IPS-15b (cell line): Measurements from ENCODE around the gene CTBP2.

Source experiments
- H3K27me3 ChIP-seq: one replicate; pipeline ENCODE4 v1.6.1; 2013; ENCODE audit warnings: low read length; ENCODE audit not compliant: control insufficient read depth, insufficient read depth
- H3K36me3 ChIP-seq: one replicate; pipeline ENCODE4 v1.6.1; 2013; ENCODE audit warnings: low read length; ENCODE audit not compliant: control insufficient read depth, insufficient read depth
- H3K4me1 ChIP-seq: one replicate; pipeline ENCODE4 v1.6.1; 2013; ENCODE audit warnings: mild to moderate bottlenecking, low read length; ENCODE audit not compliant: control insufficient read depth, insufficient read depth
- H3K4me3 ChIP-seq: one replicate; pipeline ENCODE4 v1.5.1; 2013; ENCODE audit warnings: low read depth, low read length
- H3K9ac ChIP-seq: one replicate; pipeline ENCODE4 v1.6.1; 2013; ENCODE audit warnings: low read depth, mild to moderate bottlenecking, low read length
- H3K9me3 ChIP-seq: one replicate; pipeline ENCODE4 v1.6.1; 2013; ENCODE audit warnings: mild to moderate bottlenecking, low read length; ENCODE audit not compliant: control insufficient read depth, insufficient read depth

The CTBP2 gene

DNA sequence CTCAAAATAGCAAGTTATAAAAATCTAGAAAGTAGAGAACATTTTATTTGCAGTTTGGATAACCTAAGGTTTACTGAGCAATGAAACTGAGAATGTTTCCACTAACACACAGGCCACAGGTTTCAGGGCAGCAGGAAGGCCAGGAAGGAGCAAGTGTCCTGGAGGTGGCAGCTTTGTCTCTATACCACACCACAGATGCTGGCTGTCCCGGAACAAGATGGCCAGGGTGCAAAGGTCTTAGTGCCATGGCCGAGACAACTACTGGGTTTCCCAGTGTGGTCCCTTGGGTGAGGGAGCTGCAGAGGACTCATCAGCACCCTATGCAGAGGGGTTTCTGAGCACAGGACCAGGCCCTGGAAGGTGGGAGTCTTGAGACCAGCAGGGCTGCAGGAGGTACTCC, 92.0 kb downstream of the CTBP2 start:
- Histone ChIP-seq H3K36me3 (peaks cover 23% of the 10 kb centered on the region), H3K9me3 (no peaks in the 10 kb centered on the region), H3K9ac (no peak overlapping the region), H3K4me1 (peaks cover 8% of the 10 kb centered on the region), H3K4me3 (no peak overlapping the region), H3K27me3 (no peaks in the 10 kb centered on the region)

DNA sequence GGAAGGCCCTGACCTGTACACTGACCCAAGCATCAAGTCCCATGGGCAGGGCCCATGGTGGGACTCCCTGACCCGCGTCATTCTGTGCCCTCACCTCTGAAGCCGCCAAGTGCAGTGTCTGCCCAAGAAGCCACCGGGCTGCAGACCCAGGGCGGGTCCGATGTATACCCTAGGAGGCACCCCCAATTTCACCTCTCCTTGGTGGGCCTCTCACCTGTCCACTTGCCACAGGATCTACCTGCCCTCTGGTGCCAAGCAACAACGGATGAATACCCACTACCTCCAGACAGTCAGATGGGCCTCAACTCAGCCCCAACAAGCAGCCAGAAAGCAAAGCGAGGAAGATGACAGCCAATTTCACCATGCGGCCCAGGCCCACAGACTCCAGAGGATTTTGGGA, 92.6 kb downstream of the CTBP2 start:
- Histone ChIP-seq H3K27me3 (no peaks in the 10 kb centered on the region), H3K36me3 (peaks cover 17% of the 10 kb centered on the region), H3K4me1 (peaks cover 13% of the 10 kb centered on the region)

DNA sequence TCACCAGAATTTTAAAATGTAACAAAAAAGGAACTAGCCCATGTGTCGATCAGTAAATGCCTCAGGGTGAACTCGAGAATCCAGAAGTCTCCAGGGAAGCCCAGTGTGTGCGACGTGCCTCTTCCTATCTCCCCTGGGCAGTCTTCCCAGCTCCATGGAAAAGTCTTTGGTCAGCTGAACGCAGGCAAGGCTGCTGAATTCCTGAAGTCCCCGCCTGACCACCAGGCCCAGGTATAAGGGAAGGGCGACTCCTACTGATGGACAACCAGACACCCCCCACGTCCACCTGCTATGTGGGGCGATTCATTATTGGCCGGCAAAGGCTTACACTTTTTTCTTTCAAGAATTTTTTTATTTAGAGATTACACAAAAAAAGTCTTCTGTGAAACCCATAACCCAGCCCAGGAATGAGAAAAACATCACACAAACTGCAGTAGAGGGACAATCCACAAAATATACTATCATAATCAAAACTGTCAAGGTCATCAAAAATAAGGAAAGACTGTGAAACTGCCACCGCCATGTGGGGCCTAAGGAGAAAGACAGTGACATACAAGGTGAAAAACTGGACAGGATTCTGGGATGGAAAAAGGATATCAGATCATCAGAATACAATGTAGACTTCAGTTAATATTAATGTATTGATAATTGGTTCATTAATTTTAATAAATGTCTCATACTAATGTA, 93.5 kb downstream of the CTBP2 start:
- Histone ChIP-seq H3K9ac (no peak overlapping the region), H3K4me1 (peaks cover 17% of the 10 kb centered on the region), H3K27me3 (no peaks in the 10 kb centered on the region), H3K4me3 (no peak overlapping the region), H3K9me3 (no peaks in the 10 kb centered on the region), H3K36me3 (peaks cover 17% of the 10 kb centered on the region)

More for the DNA sequence above, 92.6 kb downstream of the CTBP2 start:
- Histone ChIP-seq H3K4me3 (no peak overlapping the region), H3K9ac (no peak overlapping the region), H3K9me3 (no peaks in the 10 kb centered on the region)

DNA sequence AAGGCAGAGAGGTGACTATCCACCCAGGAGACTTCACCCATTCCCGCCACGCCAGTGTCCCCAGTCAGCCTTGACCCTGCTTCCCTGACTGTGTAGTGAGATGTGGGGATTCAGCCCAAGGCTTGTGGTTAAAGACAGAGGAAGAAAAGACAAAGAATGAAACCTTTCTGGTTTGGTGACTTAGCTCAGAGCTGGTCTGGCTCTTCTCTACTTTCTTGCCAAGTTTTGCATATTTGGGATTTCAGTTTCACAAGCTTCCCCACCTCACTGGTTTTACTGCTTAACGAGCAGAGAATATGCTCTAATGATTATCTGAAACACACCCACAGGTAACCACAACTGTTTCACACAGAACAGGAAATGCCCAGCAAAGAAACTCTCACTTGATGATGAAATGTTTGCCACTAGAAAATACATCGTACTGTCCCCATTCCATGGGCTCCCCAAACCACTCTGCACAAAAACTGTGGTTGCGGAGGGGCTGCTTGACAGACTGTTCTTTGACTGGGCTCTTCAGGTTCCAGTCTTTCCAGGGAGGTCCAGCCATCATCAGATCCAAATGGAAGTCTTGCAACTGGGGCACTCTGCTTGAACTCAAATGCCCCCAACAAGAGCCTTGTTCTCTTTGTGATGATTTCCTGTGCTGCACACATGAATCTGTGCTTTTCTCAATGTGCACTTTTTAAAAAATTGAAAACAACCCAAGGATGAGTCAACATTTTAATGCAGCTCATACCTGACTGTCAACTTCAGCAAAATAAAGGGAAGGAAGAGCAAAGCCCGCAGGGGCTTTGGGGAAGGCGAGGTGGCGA, 95.5 kb downstream of the CTBP2 start:
- no peaks in the 10 kb centered on the region for H3K27me3 ChIP-seq
- no peaks in the 10 kb centered on the region for H3K9me3 ChIP-seq
- no peak overlapping the region for H3K9ac ChIP-seq
- peaks cover 28% of the 10 kb centered on the region for H3K36me3 ChIP-seq
- H3K4me1 ChIP-seq, result peaks cover 26% of the 10 kb centered on the region
- no peak overlapping the region for H3K4me3 ChIP-seq

DNA sequence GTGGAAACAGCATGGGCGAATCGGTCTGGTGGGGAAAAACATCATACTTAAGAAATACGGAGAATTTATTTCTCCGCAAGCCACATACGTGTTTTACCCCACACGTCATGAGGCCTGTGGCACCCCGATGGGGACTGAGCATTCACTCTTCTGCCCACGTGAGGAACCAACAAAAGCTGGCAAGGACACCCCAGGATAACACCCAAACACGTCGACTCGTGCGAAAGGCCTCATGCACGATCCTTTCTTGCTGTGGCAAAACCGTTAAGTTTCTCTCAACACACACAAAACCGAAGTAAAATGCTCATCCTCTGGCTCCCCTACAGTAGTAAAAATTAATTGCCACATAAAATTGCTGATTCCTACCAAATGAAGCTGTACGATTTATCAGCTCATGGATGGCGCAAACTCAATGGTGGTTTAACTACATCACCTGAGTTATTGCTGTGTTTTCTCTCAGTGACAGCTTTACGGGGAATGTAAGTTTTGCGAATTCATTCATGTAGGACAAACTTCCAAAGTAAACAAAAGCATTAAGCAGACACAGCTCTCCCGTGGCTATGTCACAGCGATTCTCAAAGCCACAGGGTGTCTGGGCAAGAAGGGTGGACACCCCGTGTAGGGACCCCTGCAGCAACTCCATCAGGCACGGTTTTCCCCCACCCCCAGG, 97.0 kb downstream of the CTBP2 start:
- Histone ChIP-seq H3K4me3 (no peak overlapping the region), H3K36me3 (peaks cover 32% of the 10 kb centered on the region), H3K4me1 (peaks cover 26% of the 10 kb centered on the region), H3K9me3 (no peaks in the 10 kb centered on the region), H3K9ac (no peak overlapping the region), H3K27me3 (no peaks in the 10 kb centered on the region)

DNA sequence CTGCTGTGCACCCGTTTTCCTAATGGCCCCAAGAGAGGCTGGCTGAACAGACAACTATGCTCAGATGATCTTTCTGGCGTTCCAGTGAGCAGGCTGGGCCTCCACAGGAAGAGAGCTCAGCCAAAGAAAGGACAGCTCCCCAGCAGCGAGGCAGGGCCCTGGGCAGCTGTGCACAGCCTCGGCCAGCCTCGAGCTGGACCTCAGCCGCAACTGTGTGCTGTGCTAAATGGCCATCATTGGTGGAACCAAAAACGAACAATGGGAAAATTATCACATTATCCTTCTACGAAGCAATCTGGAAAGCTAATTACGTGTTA, 97.5 kb downstream of the CTBP2 start:
- peaks cover 31% of the 10 kb centered on the region for H3K36me3 ChIP-seq
- H3K4me1 ChIP-seq, result peaks cover 26% of the 10 kb centered on the region
- H3K9ac ChIP-seq, result no peak overlapping the region
- no peaks in the 10 kb centered on the region for H3K9me3 ChIP-seq
- H3K4me3 ChIP-seq, result no peak overlapping the region
- no peaks in the 10 kb centered on the region for H3K27me3 ChIP-seq

DNA sequence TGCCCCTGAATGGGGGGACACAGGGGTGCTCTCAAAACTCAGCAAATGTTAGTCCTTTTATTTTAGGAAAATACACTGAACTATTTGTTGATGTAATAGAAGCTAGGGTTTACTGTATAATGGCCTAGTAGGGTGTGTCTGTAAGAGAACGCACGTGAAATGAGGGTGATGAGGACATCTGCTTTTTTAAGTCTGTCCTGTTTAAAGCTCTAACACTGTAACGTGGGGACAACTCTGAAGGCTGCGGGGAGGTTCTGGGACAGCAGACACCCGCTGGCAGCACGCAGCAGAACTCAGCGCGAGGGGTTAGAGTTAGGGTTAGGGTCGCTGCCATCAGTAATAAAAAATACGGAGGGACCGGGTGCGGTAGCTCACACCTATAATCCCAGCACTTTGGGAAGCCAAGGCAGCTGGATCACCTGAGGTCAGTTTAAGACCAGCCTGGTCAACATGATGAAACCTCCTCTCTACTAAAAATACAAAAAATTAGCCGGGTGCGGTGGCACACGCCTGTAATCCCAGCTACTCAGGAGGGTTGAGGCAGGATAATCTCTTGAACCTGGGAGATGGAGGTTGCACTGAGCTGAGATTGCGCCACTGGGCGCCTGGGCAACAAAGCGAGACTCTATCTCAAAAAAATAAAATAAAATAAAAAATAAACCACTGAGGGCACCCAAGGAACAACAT, 98.0 kb downstream of the CTBP2 start:
- H3K9ac ChIP-seq, result no peak overlapping the region

DNA sequence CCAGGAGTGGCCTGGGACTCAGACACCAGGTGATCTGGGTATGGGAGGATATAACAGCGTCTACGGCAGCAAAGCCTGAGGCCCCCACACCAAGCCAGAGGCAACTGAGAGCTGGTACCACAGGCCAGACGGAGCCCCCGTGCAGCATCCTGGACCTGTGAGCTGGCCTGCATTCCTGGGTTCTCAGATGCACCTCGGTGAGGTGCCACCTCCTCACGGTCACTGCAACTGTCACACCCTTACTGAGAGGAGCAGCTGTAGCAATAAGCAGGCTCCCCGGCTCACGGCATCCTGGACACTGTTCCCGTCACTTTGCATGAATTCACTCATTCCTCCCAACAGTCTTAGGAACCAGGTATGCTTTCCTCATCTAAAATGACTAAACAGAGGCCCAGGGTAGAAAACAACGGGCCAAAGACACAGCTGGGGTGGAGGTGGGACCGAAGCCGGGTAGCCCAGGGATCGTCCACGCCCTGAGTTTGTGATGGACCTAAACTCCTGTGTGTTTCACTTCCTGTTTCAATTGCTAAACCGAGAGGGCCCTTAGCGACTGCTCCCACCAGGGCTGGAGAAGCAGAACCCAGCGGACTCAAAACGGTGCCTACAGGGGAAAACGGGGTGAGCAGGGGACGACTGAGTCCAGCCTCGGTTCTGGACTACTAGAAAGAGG, 98.7 kb downstream of the CTBP2 start:
- Histone ChIP-seq H3K36me3 (peaks cover 32% of the 10 kb centered on the region), H3K27me3 (no peaks in the 10 kb centered on the region), H3K4me1 (peaks cover 34% of the 10 kb centered on the region), H3K4me3 (no peak overlapping the region), H3K9me3 (no peaks in the 10 kb centered on the region), H3K9ac (no peak overlapping the region)

More for the DNA sequence above, 98.0 kb downstream of the CTBP2 start:
- peaks cover 31% of the 10 kb centered on the region for H3K36me3 ChIP-seq
- no peak overlapping the region for H3K4me3 ChIP-seq
- H3K9me3 ChIP-seq, result no peaks in the 10 kb centered on the region
- no peaks in the 10 kb centered on the region for H3K27me3 ChIP-seq
- H3K4me1 ChIP-seq, result peaks cover 28% of the 10 kb centered on the region

DNA sequence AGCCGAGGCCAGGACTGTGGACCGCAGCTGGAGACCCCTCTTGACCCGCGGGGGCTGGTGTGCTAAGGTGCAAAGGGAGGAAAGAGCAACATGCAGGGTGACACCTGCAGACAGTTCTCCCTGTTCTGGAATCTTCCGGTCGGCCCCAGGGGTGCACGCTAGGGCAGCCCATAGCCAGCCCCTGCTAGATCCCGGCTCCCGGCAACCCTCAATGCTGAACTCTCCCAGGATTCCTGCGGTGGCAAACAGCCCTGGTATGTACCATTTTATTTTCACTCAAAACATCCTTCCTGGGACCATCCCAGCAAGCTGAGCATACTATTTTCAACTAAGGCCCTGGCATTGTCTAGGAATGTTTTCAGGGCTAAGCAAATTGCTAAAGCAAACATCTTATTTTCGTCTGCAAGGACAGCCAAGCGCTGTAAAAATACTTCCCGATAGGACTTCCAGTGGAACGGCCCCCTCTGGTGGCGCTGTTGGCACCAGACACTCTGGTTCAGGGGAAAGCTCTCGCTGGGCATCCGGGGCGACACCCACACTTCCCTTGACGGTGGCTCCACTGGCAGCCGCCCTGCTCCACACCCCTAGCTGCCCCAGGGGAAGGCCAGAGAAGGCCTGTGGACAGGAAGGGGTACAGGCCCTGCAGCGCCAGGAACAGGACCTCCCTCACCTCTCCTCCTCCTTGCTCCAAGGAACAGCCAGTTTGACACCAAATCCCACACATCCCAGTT, 99.4 kb downstream of the CTBP2 start:
- no peak overlapping the region for H3K4me3 ChIP-seq
- H3K4me1 ChIP-seq, result peaks cover 32% of the 10 kb centered on the region
- H3K9ac ChIP-seq, result no peak overlapping the region
- no peaks in the 10 kb centered on the region for H3K27me3 ChIP-seq
- no peaks in the 10 kb centered on the region for H3K9me3 ChIP-seq
- peaks cover 27% of the 10 kb centered on the region for H3K36me3 ChIP-seq

DNA sequence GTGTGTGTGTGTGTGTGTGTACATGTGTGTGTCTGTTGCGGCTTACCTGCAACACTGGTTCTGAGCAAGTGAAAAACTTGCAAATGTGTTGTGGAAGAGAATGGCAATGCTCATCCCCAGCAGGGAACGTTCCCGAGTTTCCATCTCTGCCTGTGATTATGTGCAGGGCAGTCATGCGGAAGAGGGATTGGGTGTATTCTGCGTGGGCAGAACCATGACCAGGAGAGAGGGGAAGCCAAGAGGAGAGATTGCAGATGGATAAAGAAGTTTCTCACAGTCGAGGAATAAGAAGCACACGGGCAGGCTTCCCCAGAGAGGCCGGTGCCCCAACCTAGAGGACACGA, 99.9 kb downstream of the CTBP2 start:
- Histone ChIP-seq H3K9ac (no peak overlapping the region), H3K4me3 (no peak overlapping the region), H3K27me3 (no peaks in the 10 kb centered on the region), H3K4me1 (peaks cover 33% of the 10 kb centered on the region), H3K9me3 (no peaks in the 10 kb centered on the region), H3K36me3 (peaks cover 29% of the 10 kb centered on the region)

DNA sequence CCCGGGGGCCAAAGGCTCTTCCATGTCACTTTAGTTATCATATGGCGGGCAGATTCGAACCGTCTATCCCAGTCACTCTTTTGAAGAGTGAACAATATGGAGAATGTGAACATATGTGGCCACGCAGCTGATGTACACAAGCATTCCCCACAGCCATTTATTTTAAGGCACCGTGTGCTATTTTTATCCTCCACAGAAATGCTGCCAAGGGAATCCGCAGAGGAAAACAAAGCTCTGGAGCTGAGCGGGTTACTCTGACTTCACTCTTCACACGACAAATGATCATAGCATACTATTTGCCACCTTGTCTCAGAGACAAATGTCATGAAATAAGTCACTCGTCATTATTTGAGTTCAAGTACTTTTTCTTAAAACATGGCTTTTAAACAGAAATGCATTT, 100.3 kb downstream of the CTBP2 start:
- Histone ChIP-seq H3K36me3 (peaks cover 30% of the 10 kb centered on the region), H3K9ac (no peak overlapping the region), H3K9me3 (no peaks in the 10 kb centered on the region), H3K4me1 (peaks cover 35% of the 10 kb centered on the region), H3K27me3 (no peaks in the 10 kb centered on the region), H3K4me3 (no peak overlapping the region)
